ENCODE results near the gene ZCCHC17.

DNA sequence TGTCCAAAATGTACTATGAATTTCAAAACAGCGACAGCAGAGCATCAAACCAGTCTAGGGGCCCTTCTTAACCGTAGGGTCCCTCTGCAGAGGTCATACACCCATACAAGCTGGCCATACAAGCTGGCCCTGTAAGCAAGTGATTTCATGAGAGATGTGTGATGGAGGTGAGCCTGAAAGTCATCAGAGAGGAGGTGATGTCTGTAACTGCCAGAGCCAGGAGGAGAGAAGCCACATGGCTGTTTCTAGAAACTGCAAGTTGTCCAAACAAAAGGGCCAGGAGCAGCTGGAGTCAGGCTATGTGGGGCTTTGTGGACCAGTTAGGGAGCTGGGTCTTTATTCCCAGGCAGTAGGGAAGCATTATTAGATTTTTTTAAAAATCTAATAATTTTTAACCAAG is 101.4 kb downstream of the ZCCHC17 start:
- no peak for TF ChIP-seq EZH2 (IDR thresholded peaks at IDR 0.05; ENCODE audit: borderline replicate concordance, low read depth, low read length, severe bottlenecking)
- TF ChIP-seq, protein P1, sequence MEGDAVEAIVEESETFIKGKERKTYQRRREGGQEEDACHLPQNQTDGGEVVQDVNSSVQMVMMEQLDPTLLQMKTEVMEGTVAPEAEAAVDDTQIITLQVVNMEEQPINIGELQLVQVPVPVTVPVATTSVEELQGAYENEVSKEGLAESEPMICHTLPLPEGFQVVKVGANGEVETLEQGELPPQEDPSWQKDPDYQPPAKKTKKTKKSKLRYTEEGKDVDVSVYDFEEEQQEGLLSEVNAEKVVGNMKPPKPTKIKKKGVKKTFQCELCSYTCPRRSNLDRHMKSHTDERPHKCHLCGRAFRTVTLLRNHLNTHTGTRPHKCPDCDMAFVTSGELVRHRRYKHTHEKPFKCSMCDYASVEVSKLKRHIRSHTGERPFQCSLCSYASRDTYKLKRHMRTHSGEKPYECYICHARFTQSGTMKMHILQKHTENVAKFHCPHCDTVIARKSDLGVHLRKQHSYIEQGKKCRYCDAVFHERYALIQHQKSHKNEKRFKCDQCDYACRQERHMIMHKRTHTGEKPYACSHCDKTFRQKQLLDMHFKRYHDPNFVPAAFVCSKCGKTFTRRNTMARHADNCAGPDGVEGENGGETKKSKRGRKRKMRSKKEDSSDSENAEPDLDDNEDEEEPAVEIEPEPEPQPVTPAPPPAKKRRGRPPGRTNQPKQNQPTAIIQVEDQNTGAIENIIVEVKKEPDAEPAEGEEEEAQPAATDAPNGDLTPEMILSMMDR (IDR thresholded peaks at IDR 0.05; ENCODE audit: extremely low read depth in 1 of 2, insufficient read depth in 1 of 2, low read depth in 1 of 2, low read length in 2 of 2): no peak

All from endothelial cell of umbilical vein (primary cell).